ENCODE measurements around the gene CACNA1S.

Gene CACNA1S

DNA sequence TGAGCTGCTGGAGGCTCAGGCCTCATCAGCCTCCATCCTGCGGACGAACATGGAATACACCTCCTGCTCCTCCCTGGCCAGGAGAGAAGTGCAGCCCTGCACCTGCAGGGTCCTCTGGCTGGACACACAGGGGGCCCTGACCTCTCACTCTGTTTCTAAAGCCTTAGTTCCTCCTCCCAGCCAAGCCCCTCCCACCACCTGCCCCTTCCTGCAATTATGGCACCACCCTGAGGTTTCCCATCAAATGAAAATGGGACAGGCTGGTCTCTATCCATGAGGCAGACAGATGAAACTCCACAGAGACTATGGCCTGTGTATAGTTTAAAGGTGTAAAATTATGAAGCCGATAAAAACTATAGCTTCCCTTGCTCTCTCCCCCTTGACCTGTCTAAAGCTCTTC is 42.6 kb downstream of the CACNA1S start:
- TF ChIP-seq POLR2A (IDR thresholded peaks at IDR 0.05; ENCODE audit: low read depth, low read length) (no peak), POLR2AphosphoS5 (IDR thresholded peaks at IDR 0.05; ENCODE audit: low read depth, low read length) (no peak), TAF1 (IDR thresholded peaks at IDR 0.05; ENCODE audit: borderline replicate concordance, low read depth, low read length) (no peak)
- FAIRE-seq, result no peak
- no peak for DNase-seq (ENCODE audit: insufficient read length)

DNA sequence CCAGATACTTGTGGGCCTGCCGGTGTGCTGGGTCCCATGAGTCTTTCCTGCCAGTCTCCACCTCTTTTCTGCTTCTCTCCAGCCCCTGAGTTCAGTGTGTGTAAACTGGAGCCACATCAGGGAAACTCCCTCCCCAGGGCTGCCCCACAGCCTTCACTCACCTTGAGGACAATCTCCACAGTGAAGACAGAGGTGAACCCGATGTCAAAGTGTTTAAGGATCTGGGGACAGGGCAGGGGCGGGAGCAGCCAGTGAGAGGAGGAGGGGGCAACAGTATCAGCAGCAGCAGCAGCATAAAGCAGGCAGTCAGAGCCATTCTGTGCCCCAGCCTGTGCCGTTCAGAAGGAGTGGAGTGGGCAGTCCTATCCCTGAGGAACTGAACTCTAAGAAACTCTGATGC is 43.2 kb downstream of the CACNA1S start:
- TF ChIP-seq TAF1 (IDR thresholded peaks at IDR 0.05; ENCODE audit: borderline replicate concordance, low read depth, low read length) (no peak), POLR2AphosphoS5 (IDR thresholded peaks at IDR 0.05; ENCODE audit: low read depth, low read length) (no peak), POLR2A (IDR thresholded peaks at IDR 0.05; ENCODE audit: low read depth, low read length) (no peak)
- no peak for FAIRE-seq
- DNase-seq (ENCODE audit: insufficient read length), result no peak

DNA sequence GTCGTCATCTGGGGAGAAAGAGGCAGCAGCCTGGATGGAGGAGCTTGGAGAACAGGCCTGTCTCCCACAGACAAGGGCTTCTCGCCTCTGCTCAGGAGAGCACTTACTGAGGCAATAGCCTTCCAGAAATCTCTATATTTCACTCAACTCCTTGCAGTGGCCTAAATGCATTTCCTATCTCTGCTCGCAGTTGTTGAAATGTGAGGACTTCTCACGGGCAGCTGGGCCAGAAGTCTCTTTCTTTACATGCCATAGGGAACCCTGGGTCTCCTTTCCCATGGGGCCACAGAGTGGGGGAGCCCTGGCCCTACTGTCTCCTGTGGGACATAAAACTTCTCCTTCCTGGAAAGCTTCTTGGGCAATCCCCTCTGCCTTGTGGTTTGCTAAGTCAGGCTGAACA is 45.2 kb downstream of the CACNA1S start:
- no peak for DNase-seq (ENCODE audit: insufficient read length)
- TF ChIP-seq TAF1 (IDR thresholded peaks at IDR 0.05; ENCODE audit: borderline replicate concordance, low read depth, low read length) (no peak), POLR2A (IDR thresholded peaks at IDR 0.05; ENCODE audit: low read depth, low read length) (no peak), POLR2AphosphoS5 (IDR thresholded peaks at IDR 0.05; ENCODE audit: low read depth, low read length) (no peak)
- FAIRE-seq, result no peak

DNA sequence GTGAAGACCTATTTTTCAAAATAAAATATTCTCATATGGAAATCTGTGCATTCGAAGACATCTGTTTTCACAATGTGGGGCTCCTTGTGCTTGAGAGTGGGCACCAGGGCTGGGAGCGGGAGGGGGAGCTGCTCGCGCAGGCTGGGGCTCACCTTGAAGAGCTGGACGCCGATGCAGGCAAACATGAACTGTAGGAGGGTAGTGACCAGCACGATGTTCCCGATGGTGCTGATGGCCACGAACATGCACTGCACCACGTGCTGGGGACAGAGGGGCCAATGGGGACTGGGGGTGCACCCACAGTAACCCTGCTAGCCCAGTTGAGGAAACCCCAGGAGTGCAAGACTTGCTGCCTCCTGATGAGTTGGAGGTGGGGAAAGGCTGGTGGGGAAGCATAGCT is 46.5 kb downstream of the CACNA1S start:
- DNase-seq (ENCODE audit: insufficient read length), result no peak
- no peak for FAIRE-seq
- TF ChIP-seq TAF1 (IDR thresholded peaks at IDR 0.05; ENCODE audit: borderline replicate concordance, low read depth, low read length) (no peak), POLR2AphosphoS5 (IDR thresholded peaks at IDR 0.05; ENCODE audit: low read depth, low read length) (no peak), POLR2A (IDR thresholded peaks at IDR 0.05; ENCODE audit: low read depth, low read length) (no peak)

DNA sequence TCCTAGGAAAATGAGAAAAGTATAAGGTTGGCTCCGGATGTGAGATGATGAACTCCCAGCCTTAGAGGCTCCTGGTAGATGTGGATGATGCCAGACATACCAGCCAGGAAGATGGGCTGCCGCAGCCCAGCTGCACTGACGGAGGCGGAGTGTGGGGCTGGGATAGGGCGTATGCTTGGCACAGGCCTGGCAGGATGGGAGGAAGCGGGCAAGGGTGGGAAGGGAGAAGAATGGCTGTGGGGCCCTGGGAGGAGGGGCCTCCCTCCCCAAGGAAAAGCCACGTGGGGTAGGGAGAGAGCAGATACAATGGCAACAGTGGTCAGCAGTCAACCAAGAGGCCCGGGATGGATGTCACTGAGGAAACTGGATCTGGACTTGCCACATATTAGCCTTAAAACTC is 47.4 kb downstream of the CACNA1S start:
- TF ChIP-seq TAF1 (IDR thresholded peaks at IDR 0.05; ENCODE audit: borderline replicate concordance, low read depth, low read length) (no peak), POLR2AphosphoS5 (IDR thresholded peaks at IDR 0.05; ENCODE audit: low read depth, low read length) (no peak), POLR2A (IDR thresholded peaks at IDR 0.05; ENCODE audit: low read depth, low read length) (no peak)
- FAIRE-seq, result no peak
- no peak for DNase-seq (ENCODE audit: insufficient read length)

DNA sequence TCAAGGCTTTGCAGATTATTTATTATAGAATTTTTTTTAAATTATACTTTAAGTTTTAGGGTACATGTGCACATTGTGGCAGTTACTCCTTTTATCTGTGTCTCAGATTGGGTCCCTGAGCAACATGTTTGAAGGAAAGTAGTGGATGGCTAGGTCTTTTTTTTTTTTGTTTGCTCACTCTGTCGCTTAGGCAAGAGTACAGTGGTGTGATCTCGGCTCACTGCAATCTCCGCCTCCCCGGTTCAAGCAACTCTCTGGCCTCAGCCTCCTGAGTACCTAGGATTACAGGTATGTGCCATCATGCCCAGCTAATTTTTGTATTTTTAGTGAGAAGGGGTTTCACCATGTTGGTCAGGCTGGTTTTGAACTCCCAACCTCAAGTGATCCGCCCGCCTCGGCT is 49.1 kb downstream of the CACNA1S start:
- TF ChIP-seq POLR2A (IDR thresholded peaks at IDR 0.05; ENCODE audit: low read depth, low read length), result no peak
- TF ChIP-seq POLR2AphosphoS5 (IDR thresholded peaks at IDR 0.05; ENCODE audit: low read depth, low read length), result no peak
- DNase-seq (ENCODE audit: insufficient read length), result no peak
- no peak for FAIRE-seq

DNA sequence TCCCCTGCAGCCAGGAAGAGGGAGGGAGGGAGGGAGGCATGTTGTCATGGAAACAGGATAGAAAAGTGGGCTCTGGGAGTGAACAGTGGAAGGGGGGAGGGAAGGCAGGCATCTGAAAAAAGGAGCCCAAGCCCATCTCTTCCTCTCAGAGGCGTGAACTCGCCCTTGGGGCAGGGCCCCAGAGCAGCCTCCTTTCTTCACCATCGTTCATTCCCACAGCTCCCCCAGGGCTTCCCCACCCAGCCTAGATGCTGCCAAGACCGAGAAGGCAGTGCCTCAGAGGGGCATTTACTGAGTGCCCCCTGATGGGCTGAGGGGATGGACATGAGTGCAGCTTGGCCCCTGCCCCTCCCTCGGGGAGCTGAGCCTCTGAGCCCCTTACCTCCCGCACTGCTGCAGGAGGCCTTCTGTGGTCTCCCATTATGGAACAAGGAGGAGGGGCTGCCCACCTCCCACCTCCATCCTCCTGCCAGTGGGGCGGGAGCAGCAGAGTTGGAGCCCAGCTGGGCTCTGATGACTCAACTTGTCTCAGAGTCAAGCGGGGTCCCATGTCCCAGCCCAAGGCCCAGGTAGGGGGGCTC is 49.6 kb downstream of the CACNA1S start:
- no peak for FAIRE-seq
- TF ChIP-seq POLR2A (IDR thresholded peaks at IDR 0.05; ENCODE audit: low read depth, low read length), result no peak
- TF ChIP-seq POLR2AphosphoS5 (IDR thresholded peaks at IDR 0.05; ENCODE audit: low read depth, low read length), result no peak
- no peak for TF ChIP-seq TAF1 (IDR thresholded peaks at IDR 0.05; ENCODE audit: borderline replicate concordance, low read depth, low read length)
- no peak for DNase-seq (ENCODE audit: insufficient read length)

DNA sequence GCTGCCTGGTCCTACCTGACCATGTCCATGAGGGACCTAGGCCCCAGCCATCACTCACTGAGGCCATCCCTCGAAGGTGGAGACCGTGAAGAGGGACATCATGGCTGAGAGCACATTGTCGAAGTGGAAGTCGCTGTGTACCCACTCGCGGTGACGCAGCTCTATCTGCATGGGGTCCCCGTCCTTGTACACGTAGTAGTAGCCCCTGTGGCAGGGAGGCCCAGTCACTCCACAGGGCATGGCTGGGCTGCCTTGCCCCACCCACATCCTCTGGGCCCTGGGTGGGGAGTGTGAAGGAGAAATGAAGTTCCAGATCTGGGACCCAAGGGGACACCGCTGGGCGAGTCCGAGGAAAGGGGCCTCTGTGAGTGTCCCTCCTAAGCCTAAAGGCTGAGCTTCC is 50.3 kb downstream of the CACNA1S start:
- DNase-seq (ENCODE audit: insufficient read length) (no peak), FAIRE-seq (no peak)
- TF ChIP-seq TAF1 (IDR thresholded peaks at IDR 0.05; ENCODE audit: borderline replicate concordance, low read depth, low read length) (no peak), POLR2AphosphoS5 (IDR thresholded peaks at IDR 0.05; ENCODE audit: low read depth, low read length) (no peak), POLR2A (IDR thresholded peaks at IDR 0.05; ENCODE audit: low read depth, low read length) (no peak)

DNA sequence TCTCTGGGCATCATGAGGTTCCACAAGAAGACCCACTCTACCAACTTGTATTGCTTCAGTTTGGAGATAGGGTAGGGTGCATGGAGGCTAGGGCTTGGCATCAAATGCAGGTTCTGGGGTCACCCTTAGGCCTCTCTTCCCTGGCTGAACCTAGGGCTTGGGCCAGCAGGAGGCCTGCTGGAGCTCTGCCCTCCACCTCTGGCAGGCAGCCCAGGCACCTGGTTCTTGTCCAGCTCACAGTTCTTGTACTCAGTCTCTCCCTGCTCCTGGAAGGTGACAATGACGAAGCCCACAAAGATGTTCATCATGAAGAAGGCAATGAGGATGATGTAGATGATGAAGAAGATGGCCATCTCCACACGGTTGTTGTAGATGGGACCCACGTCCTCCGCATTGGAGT is 51.2 kb downstream of the CACNA1S start:
- DNase-seq (ENCODE audit: insufficient read length) (no peak), FAIRE-seq (no peak)
- TF ChIP-seq POLR2AphosphoS5 (IDR thresholded peaks at IDR 0.05; ENCODE audit: low read depth, low read length) (no peak), POLR2A (IDR thresholded peaks at IDR 0.05; ENCODE audit: low read depth, low read length) (no peak), TAF1 (IDR thresholded peaks at IDR 0.05; ENCODE audit: borderline replicate concordance, low read depth, low read length) (no peak)

DNA sequence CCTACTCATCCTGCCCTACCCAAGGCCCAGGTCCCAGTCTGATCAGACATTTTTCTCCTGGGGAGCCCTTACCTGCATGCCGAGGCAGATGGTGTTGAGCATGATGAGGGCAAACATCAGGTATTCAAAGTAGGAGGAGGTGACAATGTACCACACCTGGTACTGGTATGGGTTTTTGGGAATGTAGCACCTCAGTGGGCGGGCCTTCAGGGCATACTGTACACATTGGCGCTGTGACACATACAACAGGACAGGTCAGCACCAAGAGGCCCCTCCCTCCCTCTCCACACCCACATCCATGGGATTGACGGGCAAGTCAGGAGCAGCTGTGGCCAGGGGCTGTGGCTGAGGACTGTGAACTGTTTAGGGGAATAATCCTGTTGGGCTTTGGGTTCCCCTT is 51.6 kb downstream of the CACNA1S start:
- DNase-seq (ENCODE audit: insufficient read length) (no peak), FAIRE-seq (no peak)
- no peak for TF ChIP-seq POLR2AphosphoS5 (IDR thresholded peaks at IDR 0.05; ENCODE audit: low read depth, low read length)
- TF ChIP-seq TAF1 (IDR thresholded peaks at IDR 0.05; ENCODE audit: borderline replicate concordance, low read depth, low read length), result no peak
- no peak for TF ChIP-seq POLR2A (IDR thresholded peaks at IDR 0.05; ENCODE audit: low read depth, low read length)

DNA sequence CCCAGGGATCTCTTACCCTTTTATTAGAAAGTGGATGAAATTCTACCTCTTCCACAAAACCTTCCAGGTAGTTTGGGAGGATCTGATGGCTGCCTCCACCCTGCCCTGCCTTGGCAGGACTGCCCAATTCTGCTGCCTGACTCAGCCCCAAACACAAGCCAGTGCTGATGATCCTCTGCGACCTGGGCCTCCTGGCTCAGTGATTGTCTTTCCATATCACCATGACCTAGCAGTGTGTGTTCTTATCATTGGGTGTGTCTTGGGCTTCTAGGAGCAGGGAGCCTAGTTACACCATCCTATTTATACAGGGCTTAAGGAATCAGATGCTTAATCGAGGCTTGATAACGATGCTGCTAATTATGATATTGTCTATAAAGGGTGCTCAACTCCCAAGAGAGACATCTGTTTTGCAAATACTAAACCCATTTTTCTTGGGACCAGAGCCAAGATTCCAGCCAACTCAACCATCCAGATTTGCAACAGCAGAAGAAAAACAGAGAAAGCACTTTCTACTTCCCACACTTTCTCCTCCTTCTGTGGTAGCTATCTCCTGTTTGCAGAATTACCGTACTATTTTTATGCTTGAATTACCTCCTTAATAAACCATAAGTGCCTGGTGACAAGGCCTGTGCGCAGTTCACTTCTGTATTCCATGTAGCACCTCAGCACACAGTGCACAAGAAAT is 52.2 kb downstream of the CACNA1S start:
- TF ChIP-seq POLR2A (IDR thresholded peaks at IDR 0.05; ENCODE audit: low read depth, low read length) (no peak), TAF1 (IDR thresholded peaks at IDR 0.05; ENCODE audit: borderline replicate concordance, low read depth, low read length) (no peak), POLR2AphosphoS5 (IDR thresholded peaks at IDR 0.05; ENCODE audit: low read depth, low read length) (no peak)
- FAIRE-seq, result no peak
- DNase-seq (ENCODE audit: insufficient read length), result no peak

DNA sequence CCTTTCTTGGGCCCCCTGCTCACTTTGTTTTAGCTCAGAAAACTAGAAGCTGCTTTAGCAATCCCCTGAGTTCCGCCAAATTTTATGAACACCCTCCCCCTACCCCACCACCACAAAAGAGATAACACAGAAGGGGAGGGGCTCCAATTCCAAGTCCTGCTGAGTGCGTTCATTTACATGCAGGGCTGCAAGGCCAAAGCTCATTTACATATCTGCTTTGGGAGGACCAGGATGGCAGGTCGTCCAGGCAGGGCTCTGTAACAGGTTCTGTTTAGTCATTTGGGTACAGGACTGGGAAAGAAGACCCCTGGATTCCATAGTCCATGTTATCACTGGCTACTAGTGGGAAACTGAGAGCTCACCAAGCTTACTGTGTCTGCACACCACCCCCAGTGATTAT is 52.8 kb downstream of the CACNA1S start:
- no peak for FAIRE-seq
- TF ChIP-seq POLR2A (IDR thresholded peaks at IDR 0.05; ENCODE audit: low read depth, low read length), result no peak
- no peak for TF ChIP-seq TAF1 (IDR thresholded peaks at IDR 0.05; ENCODE audit: borderline replicate concordance, low read depth, low read length)
- DNase-seq (ENCODE audit: insufficient read length), result no peak

Data from GM12892 (cell line).